KMS-11 (cell line): Measurements from ENCODE around the gene ZNF91.

Experiments used
- H2AFZ ChIP-seq: fragments of 200-600 bp; sonication (generic); 2 replicates; pipeline ENCODE4 v1.6.1; 2016; ENCODE audit warnings: antibody characterized with exemption, mixed run types, low read depth
- H3K27ac ChIP-seq: fragments of 200-600 bp; sonication (generic); 2 replicates; pipeline ENCODE4 v1.6.1; 2016; ENCODE audit warnings: mild to moderate bottlenecking, mixed run types
- H3K27me3 ChIP-seq: fragments of 200-600 bp; sonication (generic); 2 replicates; pipeline ENCODE4 v1.6.1; 2017; ENCODE audit warnings: mild to moderate bottlenecking, low read depth, mixed run types, moderate library complexity; ENCODE audit not compliant: insufficient read depth
- H3K36me3 ChIP-seq: fragments of 200-600 bp; sonication (generic); 2 replicates; pipeline ENCODE4 v1.6.1; 2017; ENCODE audit warnings: mild to moderate bottlenecking, mixed run types; ENCODE audit not compliant: insufficient read depth
- H3K4me1 ChIP-seq: fragments of 200-600 bp; sonication (generic); 2 replicates; pipeline ENCODE4 v1.6.1; 2016; ENCODE audit warnings: mild to moderate bottlenecking, low read depth, mixed run types; ENCODE audit not compliant: poor library complexity, severe bottlenecking
- H3K4me2 ChIP-seq: fragments of 200-600 bp; sonication (generic); 2 replicates; pipeline ENCODE4 v1.7.0; 2016; ENCODE audit warnings: mild to moderate bottlenecking, mixed run types
- H3K4me3 ChIP-seq: fragments of 200-600 bp; sonication (generic); IDR thresholded peaks from 2 replicates; pipeline ENCODE4 v1.6.1; 2017; ENCODE audit warnings: low read depth, low read length, mixed read lengths; ENCODE audit not compliant: insufficient read depth
- H3K79me2 ChIP-seq: fragments of 200-600 bp; sonication (generic); 2 replicates; pipeline ENCODE4 v1.6.1; 2016; ENCODE audit warnings: low read depth, mixed run types; ENCODE audit not compliant: insufficient read depth
- H3K9ac ChIP-seq: fragments of 200-600 bp; sonication (generic); 2 replicates; pipeline ENCODE4 v1.6.1; 2016; ENCODE audit warnings: mild to moderate bottlenecking, mixed run types
- H4K20me1 ChIP-seq: fragments of 200-600 bp; sonication (generic); 2 replicates; pipeline ENCODE4 v1.6.1; 2016; ENCODE audit warnings: mild to moderate bottlenecking, mixed run types; ENCODE audit not compliant: insufficient read depth
- CTCF ChIP-seq: fragments of 200-600 bp; sonication (generic); conservative IDR thresholded peaks from 2 replicates; pipeline ENCODE4 v1.6.1; 2017; ENCODE audit warnings: low read depth, mild to moderate bottlenecking, antibody characterized with exemption, low read length, moderate library complexity, mixed read lengths

ZNF91 gene

DNA sequence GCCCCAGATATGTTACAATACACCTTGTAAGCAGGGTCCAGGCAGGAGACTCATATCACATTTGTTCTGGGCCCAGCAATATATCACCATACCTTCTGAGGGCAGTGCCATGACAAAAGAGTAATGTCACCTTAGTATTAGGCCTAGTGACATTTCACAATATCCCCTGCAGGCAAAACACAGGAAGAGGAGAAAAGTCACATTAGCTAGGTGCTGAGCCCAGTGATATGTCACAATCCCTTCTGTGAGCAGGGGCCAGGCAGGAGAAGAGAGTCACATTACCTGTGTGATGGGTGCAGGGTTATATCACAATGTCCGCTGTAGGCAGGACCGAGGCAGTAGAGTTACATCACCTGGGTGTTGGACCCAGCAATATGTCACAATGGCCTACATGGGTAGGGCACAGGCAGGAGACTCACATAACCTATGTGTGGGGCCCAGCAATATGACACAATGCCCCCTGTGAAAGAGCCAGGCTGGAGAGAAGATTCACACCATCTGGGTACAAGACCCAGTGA, 12.4 kb upstream of the ZNF91 start:
- Histone ChIP-seq H4K20me1 (no peaks in the 10 kb centered on the region), H3K4me1 (no peaks in the 10 kb centered on the region), H3K79me2 (no peaks in the 10 kb centered on the region), H3K9ac (no peak overlapping the region), H3K27ac (no peak overlapping the region), H3K4me2 (no peak overlapping the region), H3K4me3 (no peak overlapping the region), H3K27me3 (no peaks in the 10 kb centered on the region), H2AFZ (no peak overlapping the region), H3K36me3 (no peaks in the 10 kb centered on the region)
- no peak for TF ChIP-seq CTCF

DNA sequence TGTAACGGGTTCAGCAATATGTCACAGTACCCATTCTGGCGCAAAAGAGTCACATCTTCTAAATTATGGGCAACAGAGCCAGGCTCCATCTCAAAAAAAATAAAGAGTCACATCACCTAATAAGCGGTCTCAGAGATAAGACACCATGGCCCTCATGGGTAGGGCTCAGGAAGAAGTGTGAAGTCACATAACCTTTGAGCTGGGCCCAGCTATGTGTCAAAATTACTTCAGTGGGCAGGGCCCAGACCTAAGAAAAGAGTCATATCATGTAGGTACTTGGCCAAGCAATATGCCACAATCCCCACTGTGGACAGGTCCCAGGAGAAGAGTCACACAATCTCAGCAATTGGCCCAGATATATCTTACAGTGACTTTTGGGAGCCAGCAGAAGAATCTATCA, 11.4 kb upstream of the ZNF91 start:
- H3K4me1 ChIP-seq = no peaks in the 10 kb centered on the region
- no peaks in the 10 kb centered on the region for H3K36me3 ChIP-seq
- H3K79me2 ChIP-seq = no peaks in the 10 kb centered on the region
- H3K9ac ChIP-seq = no peak overlapping the region
- H3K27ac ChIP-seq = no peak overlapping the region
- no peak overlapping the region for H3K4me2 ChIP-seq
- no peak overlapping the region for H2AFZ ChIP-seq
- TF ChIP-seq CTCF = no peak
- no peak overlapping the region for H3K4me3 ChIP-seq
- H3K27me3 ChIP-seq = no peaks in the 10 kb centered on the region
- H4K20me1 ChIP-seq = no peaks in the 10 kb centered on the region

GRCh38 chr19:23406091-23406490, 10.8 kb upstream of the ZNF91 start:
- H3K4me1 ChIP-seq = no peaks in the 10 kb centered on the region
- H3K27ac ChIP-seq = no peak overlapping the region
- H3K36me3 ChIP-seq = no peaks in the 10 kb centered on the region
- H3K4me2 ChIP-seq = no peak overlapping the region
- no peaks in the 10 kb centered on the region for H3K79me2 ChIP-seq
- no peak for TF ChIP-seq CTCF
- H3K4me3 ChIP-seq = no peak overlapping the region
- H4K20me1 ChIP-seq = no peaks in the 10 kb centered on the region
- H3K27me3 ChIP-seq = no peaks in the 10 kb centered on the region
- H2AFZ ChIP-seq = no peak overlapping the region
- no peak overlapping the region for H3K9ac ChIP-seq

DNA sequence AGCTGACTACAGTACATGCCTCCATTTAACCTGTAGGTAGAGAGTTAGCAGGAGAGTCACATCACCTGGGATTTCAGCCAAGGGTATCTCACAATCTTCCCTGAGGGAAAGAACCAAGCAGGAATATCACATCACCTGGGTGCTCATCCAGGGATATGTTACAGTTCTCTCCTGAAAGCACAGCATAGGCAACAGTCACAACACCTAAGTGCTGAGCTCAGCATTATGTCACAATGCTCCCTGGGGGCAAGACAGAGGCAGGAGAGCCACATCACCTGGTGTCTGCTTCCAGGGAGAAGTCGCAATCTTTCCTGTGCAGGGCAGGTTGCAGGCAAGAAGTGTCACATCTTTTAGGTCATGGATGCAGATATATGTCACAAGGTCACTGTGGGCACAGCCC, 9.4 kb upstream of the ZNF91 start:
- H3K36me3 ChIP-seq = no peaks in the 10 kb centered on the region
- no peak overlapping the region for H3K9ac ChIP-seq
- H4K20me1 ChIP-seq = no peaks in the 10 kb centered on the region
- no peak overlapping the region for H3K4me3 ChIP-seq
- H3K79me2 ChIP-seq = no peaks in the 10 kb centered on the region
- no peak overlapping the region for H3K4me2 ChIP-seq
- H3K27me3 ChIP-seq = no peaks in the 10 kb centered on the region
- H3K4me1 ChIP-seq = no peaks in the 10 kb centered on the region
- H3K27ac ChIP-seq = no peak overlapping the region
- no peak overlapping the region for H2AFZ ChIP-seq
- no peak for TF ChIP-seq CTCF
